SU-DHL-6 (cell line): Measurements from ENCODE around the gene BANF2.

Experiments
- H2AFZ ChIP-seq: fragments of 200-600 bp; sonication (generic); 2 replicates; pipeline ENCODE4 v1.6.1; 2014; ENCODE audit warnings: low read depth, mild to moderate bottlenecking, moderate library complexity, mixed read lengths, antibody characterized with exemption, low read length; ENCODE audit not compliant: severe bottlenecking
- H3F3A ChIP-seq: fragments of 200-600 bp; shearing (Covaris generic); 2 replicates; pipeline ENCODE4 v1.6.0; 2016; ENCODE audit warnings: antibody characterized with exemption, mild to moderate bottlenecking; ENCODE audit not compliant: insufficient read depth
- H3K27ac ChIP-seq: fragments of 200-600 bp; sonication (generic); 2 replicates; pipeline ENCODE4 v1.5.1; 2016; ENCODE audit warnings: low read depth, mild to moderate bottlenecking, low read length, moderate library complexity, mixed read lengths
- H3K27me3 ChIP-seq: fragments of 200-600 bp; sonication (generic), shearing (Covaris generic); 2 replicates; pipeline ENCODE4 v1.6.0; 2014; ENCODE audit warnings: mild to moderate bottlenecking, low read length
- H3K36me3 ChIP-seq: fragments of 200-600 bp; sonication (generic); 2 replicates; pipeline ENCODE4 v1.6.1; 2014; ENCODE audit warnings: mild to moderate bottlenecking, low read length, mixed read lengths
- H3K4me2 ChIP-seq: fragments of 300-600, 200-600 bp; shearing (Covaris generic), sonication (generic); 2 replicates; pipeline ENCODE4 v1.6.0; 2014; ENCODE audit warnings: low read length, low read depth, mild to moderate bottlenecking; ENCODE audit not compliant: poor library complexity, severe bottlenecking
- H3K4me3 ChIP-seq: fragments of 200-600 bp; sonication (generic); 2 replicates; pipeline ENCODE4 v1.5.1; 2014; ENCODE audit warnings: antibody characterized with exemption, low read length, mild to moderate bottlenecking, mixed read lengths; ENCODE audit not compliant: insufficient read depth, poor library complexity, severe bottlenecking
- H3K79me2 ChIP-seq: fragments of 200-600 bp; sonication (generic); 2 replicates; pipeline ENCODE4 v1.6.1; 2014; ENCODE audit warnings: mild to moderate bottlenecking, low read length, moderate library complexity; ENCODE audit not compliant: insufficient read depth
- H3K9ac ChIP-seq: fragments of 200-600 bp; sonication (generic); 2 replicates; pipeline ENCODE4 v1.7.0; 2014; ENCODE audit warnings: mild to moderate bottlenecking, low read length
- H3K9me2 ChIP-seq: fragments of 200-600 bp; sonication (generic); replicated peaks from 2 replicates; pipeline ENCODE4 v1.6.1; 2014; ENCODE audit warnings: low read length; ENCODE audit not compliant: insufficient read depth
- H3K9me3 ChIP-seq: fragments of 200-600 bp; sonication (generic); 2 replicates; pipeline ENCODE4 v1.6.1; 2014; ENCODE audit warnings: low read length, mixed read lengths; ENCODE audit not compliant: insufficient read depth
- H4K20me1 ChIP-seq: fragments of 200-600 bp; sonication (generic); 2 replicates; pipeline ENCODE4 v1.6.1; 2014; ENCODE audit warnings: low read depth, mild to moderate bottlenecking, antibody characterized with exemption, low read length, moderate library complexity, mixed read lengths
- EZH2phosphoT487 ChIP-seq: fragments of 200-600 bp; sonication (generic), shearing (Covaris generic); conservative IDR thresholded peaks from 2 replicates; pipeline ENCODE4 v1.6.1; 2018; ENCODE audit warnings: mild to moderate bottlenecking, antibody characterized with exemption, low read length, moderate library complexity, mixed read lengths
- TF ChIP-seq, protein P1 (sequence below): fragments of 200-600 bp; sonication (generic); IDR thresholded peaks from one replicate; pipeline ENCODE4 v1.5.1; 2017; ENCODE audit warnings: antibody characterized with exemption, mild to moderate bottlenecking, low read length, moderate library complexity; ENCODE audit not compliant: insufficient read depth, poor library complexity, severe bottlenecking

BANF2 gene

DNA sequence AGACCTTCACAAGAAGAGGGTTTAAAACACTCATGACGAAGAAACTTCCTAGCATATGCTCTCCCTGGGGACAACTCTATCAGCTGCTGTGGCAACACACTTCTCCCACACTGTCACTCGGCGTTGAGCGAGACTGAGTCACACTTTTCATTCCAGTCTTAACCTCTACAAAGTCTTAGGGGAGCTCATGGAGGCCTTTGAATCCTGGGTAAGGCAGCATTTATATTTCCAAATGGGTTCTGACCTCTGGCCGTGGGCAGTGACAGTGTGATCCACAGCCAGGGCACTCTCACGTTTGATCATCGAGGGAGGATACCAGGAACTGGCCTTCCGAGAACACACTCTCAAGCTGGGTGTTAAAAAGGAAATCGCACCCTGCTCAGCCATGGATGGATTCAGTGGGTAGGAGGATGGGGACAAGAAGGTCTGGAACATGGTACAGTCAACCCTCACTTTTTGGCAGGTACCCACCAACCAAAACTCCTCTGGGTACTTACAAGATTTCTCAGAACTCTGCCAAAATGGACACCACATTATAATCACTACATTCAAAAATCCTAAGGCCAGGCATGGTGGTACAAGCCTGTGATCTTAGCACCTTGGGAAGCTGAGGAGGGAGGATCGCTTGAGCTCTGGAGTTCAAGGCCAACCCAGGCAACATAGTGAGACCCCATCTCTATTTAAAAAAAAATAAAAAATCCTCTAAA is 37.3 kb upstream of the BANF2 start:
- Histone ChIP-seq H3K79me2 (no peaks in the 10 kb centered on the region), H3K9me2 (no peaks in the 10 kb centered on the region), H3K27me3 (no peaks in the 10 kb centered on the region), H3K36me3 (no peaks in the 10 kb centered on the region), H3F3A (no peaks in the 10 kb centered on the region), H2AFZ (no peak overlapping the region), H3K27ac (no peak overlapping the region), H3K9me3 (no peaks in the 10 kb centered on the region), H3K4me2 (no peak overlapping the region), H4K20me1 (no peaks in the 10 kb centered on the region), H3K4me3 (no peak overlapping the region), H3K9ac (no peak overlapping the region)
- no peak for TF ChIP-seq EZH2phosphoT487
- TF ChIP-seq, protein P1, sequence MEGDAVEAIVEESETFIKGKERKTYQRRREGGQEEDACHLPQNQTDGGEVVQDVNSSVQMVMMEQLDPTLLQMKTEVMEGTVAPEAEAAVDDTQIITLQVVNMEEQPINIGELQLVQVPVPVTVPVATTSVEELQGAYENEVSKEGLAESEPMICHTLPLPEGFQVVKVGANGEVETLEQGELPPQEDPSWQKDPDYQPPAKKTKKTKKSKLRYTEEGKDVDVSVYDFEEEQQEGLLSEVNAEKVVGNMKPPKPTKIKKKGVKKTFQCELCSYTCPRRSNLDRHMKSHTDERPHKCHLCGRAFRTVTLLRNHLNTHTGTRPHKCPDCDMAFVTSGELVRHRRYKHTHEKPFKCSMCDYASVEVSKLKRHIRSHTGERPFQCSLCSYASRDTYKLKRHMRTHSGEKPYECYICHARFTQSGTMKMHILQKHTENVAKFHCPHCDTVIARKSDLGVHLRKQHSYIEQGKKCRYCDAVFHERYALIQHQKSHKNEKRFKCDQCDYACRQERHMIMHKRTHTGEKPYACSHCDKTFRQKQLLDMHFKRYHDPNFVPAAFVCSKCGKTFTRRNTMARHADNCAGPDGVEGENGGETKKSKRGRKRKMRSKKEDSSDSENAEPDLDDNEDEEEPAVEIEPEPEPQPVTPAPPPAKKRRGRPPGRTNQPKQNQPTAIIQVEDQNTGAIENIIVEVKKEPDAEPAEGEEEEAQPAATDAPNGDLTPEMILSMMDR, result no peak

GRCh38 chr20:17663040-17663399 is 36.7 kb upstream of the BANF2 start:
- no peaks in the 10 kb centered on the region for H4K20me1 ChIP-seq
- no peak overlapping the region for H3K4me2 ChIP-seq
- H3K4me3 ChIP-seq, result no peak overlapping the region
- no peak overlapping the region for H2AFZ ChIP-seq
- TF ChIP-seq, protein P1, result no peak
- no peaks in the 10 kb centered on the region for H3K27me3 ChIP-seq
- no peaks in the 10 kb centered on the region for H3K9me3 ChIP-seq
- no peak overlapping the region for H3K9ac ChIP-seq
- no peaks in the 10 kb centered on the region for H3K9me2 ChIP-seq
- H3K79me2 ChIP-seq, result no peaks in the 10 kb centered on the region
- H3F3A ChIP-seq, result no peaks in the 10 kb centered on the region
- H3K36me3 ChIP-seq, result no peaks in the 10 kb centered on the region
- H3K27ac ChIP-seq, result no peak overlapping the region

DNA sequence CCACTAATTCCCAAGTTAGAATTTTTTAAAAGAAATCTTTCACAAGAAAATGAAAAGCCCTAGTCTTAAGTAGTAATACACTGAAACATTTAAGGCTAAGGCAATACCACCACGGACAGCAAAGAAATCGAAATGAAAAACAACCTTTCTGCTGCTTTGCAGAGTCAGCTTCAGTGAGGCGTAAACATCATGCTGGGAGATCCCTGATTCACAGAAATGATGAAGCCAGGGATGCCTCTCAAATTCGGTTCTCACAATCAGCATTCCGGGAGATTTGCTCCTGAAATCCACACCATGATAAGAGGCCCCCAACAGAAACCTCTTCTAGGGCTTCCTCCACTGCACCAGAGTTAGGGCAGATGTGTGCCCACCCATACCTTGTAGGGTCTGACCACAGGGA is 36.3 kb upstream of the BANF2 start:
- H3K27me3 ChIP-seq, result no peaks in the 10 kb centered on the region
- H2AFZ ChIP-seq, result no peak overlapping the region
- H3K27ac ChIP-seq, result no peak overlapping the region
- no peak overlapping the region for H3K4me2 ChIP-seq
- no peaks in the 10 kb centered on the region for H3K79me2 ChIP-seq
- H3K36me3 ChIP-seq, result no peaks in the 10 kb centered on the region
- H3F3A ChIP-seq, result no peaks in the 10 kb centered on the region
- H4K20me1 ChIP-seq, result no peaks in the 10 kb centered on the region
- H3K4me3 ChIP-seq, result no peak overlapping the region
- H3K9me2 ChIP-seq, result no peaks in the 10 kb centered on the region
- no peak for TF ChIP-seq EZH2phosphoT487
- TF ChIP-seq, protein P1, result no peak
- no peak overlapping the region for H3K9ac ChIP-seq
- no peaks in the 10 kb centered on the region for H3K9me3 ChIP-seq
